Calu3 (cell line): ENCODE results near the gene NINL. TPM values are rescaled to one million over a fixed set of nuclear protein-coding genes. Genes with fewer than 3 reads are reported as not detected.

Experiments
- BruUV-seq: library from RNA; stranded (reverse); fragments of 400-500 nt; replicated peaks from 2 replicates; lab custom pipeline; 2021; lab: Mats Ljungman, UMichigan
- CTCF ChIA-PET: fragments of 300-600 bp; sonication (Branson Sonifier 250); formaldehyde crosslinking; loops from one replicate; lab custom pipeline; 2022; ENCODE audit warnings: antibody characterized with exemption; lab: Charles Lee
- DNase-seq: peaks from one replicate; pipeline ENCODE4 v3.0.0; 2022
- H3K27ac Mint-ChIP-seq: one replicate; pipeline ENCODE4 v1.8.0; 2022; ENCODE audit warnings: mixed read lengths; ENCODE audit not compliant: unreplicated experiment
- H3K27me3 Mint-ChIP-seq: one replicate; pipeline ENCODE4 v1.8.0; 2022; ENCODE audit warnings: mixed read lengths; ENCODE audit not compliant: unreplicated experiment
- H3K36me3 Mint-ChIP-seq: one replicate; pipeline ENCODE4 v1.8.0; 2022; ENCODE audit warnings: mild to moderate bottlenecking, moderate library complexity, mixed read lengths; ENCODE audit not compliant: insufficient read depth, unreplicated experiment
- H3K4me1 Mint-ChIP-seq: one replicate; pipeline ENCODE4 v1.8.0; 2022; ENCODE audit warnings: mild to moderate bottlenecking, low read depth, mixed read lengths; ENCODE audit not compliant: unreplicated experiment
- H3K4me3 Mint-ChIP-seq: one replicate; pipeline ENCODE4 v1.8.0; 2022; ENCODE audit warnings: mild to moderate bottlenecking, low read depth, moderate library complexity, mixed read lengths; ENCODE audit not compliant: unreplicated experiment
- H3K9me3 Mint-ChIP-seq: one replicate; pipeline ENCODE4 v1.8.0; 2022; ENCODE audit warnings: low read depth, mixed read lengths; ENCODE audit not compliant: unreplicated experiment
- intact Hi-C: fragments of 100-400 bp; cut with micrococcal nuclease; formaldehyde crosslinking; loops from one replicate; pipeline ENCODE4 v1.10.0; 2022; ENCODE audit not compliant: unreplicated experiment
- total RNA-seq: library from RNA; stranded (reverse); gene quantifications from 2 replicates; pipeline ENCODE4 v1.2.3, GENCODE V29; 2022
- TF ChIP-seq, protein P1 (sequence below): fragments of 200-600 bp; IDR thresholded peaks from one replicate; pipeline ENCODE4 v1.8.0; 2022; ENCODE audit warnings: antibody characterized with exemption; ENCODE audit not compliant: unreplicated experiment

NINL gene
- total RNA-seq, 1 experiment from 2014 or later, result 9.1 TPM

DNA sequence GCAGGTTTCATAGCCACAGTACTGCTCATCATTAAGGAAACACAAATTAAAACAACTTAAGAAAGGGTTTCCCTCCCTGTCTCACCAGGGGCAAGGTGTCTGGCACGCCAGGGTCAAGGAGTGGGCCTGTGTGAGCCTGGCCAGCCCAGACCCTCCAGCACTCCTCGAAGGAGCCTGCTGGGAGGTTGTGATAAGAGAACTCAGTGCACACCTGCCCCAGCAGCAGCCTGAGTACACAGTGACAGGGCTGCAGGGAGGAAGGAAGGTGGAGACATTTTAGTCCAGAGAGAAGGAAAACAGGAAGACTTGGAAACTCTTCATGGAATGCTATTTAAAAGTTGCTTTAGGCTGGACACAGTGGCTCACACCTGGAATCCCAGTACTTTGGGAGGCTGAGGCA lies 14.1 kb downstream of the NINL start:
- TF ChIP-seq, protein P1, sequence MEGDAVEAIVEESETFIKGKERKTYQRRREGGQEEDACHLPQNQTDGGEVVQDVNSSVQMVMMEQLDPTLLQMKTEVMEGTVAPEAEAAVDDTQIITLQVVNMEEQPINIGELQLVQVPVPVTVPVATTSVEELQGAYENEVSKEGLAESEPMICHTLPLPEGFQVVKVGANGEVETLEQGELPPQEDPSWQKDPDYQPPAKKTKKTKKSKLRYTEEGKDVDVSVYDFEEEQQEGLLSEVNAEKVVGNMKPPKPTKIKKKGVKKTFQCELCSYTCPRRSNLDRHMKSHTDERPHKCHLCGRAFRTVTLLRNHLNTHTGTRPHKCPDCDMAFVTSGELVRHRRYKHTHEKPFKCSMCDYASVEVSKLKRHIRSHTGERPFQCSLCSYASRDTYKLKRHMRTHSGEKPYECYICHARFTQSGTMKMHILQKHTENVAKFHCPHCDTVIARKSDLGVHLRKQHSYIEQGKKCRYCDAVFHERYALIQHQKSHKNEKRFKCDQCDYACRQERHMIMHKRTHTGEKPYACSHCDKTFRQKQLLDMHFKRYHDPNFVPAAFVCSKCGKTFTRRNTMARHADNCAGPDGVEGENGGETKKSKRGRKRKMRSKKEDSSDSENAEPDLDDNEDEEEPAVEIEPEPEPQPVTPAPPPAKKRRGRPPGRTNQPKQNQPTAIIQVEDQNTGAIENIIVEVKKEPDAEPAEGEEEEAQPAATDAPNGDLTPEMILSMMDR, result no peak
- Mint-ChIP-seq H3K9me3 (no peaks in the 10 kb centered on the region), H3K36me3 (no peaks in the 10 kb centered on the region), H3K27me3 (no peaks in the 10 kb centered on the region), H3K4me3 (no peak overlapping the region), H3K27ac (no peak overlapping the region), H3K4me1 (no peaks in the 10 kb centered on the region)
- DNase-seq, result no peak
- CTCF ChIA-PET, result no interaction called here
- BruUV-seq, result no TSS peak
- intact Hi-C loops, result no loop called here

DNA sequence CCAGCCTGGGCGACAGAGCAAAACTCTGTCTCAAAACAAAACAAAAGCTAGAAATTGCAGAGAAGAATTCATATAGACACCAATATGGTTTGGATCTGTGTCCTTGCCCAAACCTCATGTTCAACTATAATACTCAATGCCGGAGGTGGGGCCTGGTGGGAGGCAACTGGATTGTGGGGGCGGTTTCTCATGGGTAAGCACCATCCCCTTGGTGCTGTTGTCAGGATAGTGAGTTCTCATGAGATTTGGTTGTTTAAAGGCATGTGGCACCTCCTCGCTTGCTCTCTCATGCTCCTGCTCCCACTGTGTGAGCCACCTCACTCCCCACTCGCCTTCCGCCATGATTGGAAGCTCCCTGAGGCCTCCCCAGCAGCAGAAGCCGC lies 15.2 kb downstream of the NINL start:
- Mint-ChIP-seq H3K27ac (no peak overlapping the region), H3K4me3 (no peak overlapping the region), H3K4me1 (no peaks in the 10 kb centered on the region), H3K36me3 (no peaks in the 10 kb centered on the region), H3K9me3 (no peaks in the 10 kb centered on the region), H3K27me3 (no peaks in the 10 kb centered on the region)
- no TSS peak for BruUV-seq
- TF ChIP-seq, protein P1, result no peak
- no peak for DNase-seq
- intact Hi-C loops, result no loop called here
- CTCF ChIA-PET, result no interaction called here

DNA sequence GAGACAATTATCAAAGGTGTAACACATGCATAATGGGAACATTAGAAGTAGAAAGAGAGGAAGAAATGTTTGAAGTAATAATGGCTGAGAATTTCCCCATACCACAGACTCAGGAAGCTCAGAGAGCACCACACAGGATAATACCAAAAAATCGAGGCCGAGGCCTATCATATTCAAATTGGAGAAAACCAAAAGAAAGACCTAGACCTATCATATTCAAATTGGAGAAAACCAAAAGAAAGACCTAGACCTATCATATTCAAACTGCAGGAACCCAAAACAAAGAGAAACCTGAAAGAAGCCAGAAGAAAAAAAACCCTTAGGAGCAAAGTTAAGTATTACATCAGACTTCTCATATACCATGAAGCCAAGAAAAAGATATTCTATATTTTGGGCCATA lies 18.0 kb downstream of the NINL start:
- H3K36me3 Mint-ChIP-seq, result no peaks in the 10 kb centered on the region
- BruUV-seq, result no TSS peak
- H3K4me1 Mint-ChIP-seq, result no peaks in the 10 kb centered on the region

DNA sequence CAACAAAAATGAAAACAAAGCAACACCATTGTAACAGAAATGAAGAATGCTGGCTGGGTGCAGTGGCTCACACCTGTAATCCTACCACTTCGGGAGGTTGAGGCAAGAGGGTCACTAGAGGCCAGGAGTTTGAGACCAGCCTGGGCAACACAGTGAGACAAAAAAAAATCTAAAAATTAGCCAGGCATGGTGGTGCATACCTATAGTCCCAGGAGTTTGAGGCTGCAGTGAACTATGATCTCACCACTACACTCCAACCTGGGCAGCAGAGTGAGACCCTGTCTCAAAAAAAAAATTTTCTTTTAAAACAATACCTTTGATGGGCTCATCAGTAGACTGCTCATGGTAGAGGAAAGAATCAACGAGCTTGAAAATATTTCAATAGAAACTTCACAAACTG lies 18.5 kb downstream of the NINL start:
- intact Hi-C loops, result no loop called here
- Mint-ChIP-seq H3K9me3 (peaks cover 2% of the 10 kb centered on the region), H3K4me3 (no peak overlapping the region), H3K27ac (no peak overlapping the region), H3K4me1 (no peaks in the 10 kb centered on the region), H3K36me3 (no peaks in the 10 kb centered on the region), H3K27me3 (no peaks in the 10 kb centered on the region)
- CTCF ChIA-PET, result no interaction called here
- TF ChIP-seq, protein P1, result no peak
- no peak for DNase-seq
- BruUV-seq, result no TSS peak

More for the DNA sequence above, 18.0 kb downstream of the NINL start:
- Mint-ChIP-seq H3K4me3 (no peak overlapping the region), H3K27ac (no peak overlapping the region), H3K9me3 (peaks cover 2% of the 10 kb centered on the region), H3K27me3 (no peaks in the 10 kb centered on the region)
- CTCF ChIA-PET, result no interaction called here
- TF ChIP-seq, protein P1, result no peak
- intact Hi-C loops, result no loop called here
- no peak for DNase-seq
